ENCODE measurements around the gene SERGEF.

DNA sequence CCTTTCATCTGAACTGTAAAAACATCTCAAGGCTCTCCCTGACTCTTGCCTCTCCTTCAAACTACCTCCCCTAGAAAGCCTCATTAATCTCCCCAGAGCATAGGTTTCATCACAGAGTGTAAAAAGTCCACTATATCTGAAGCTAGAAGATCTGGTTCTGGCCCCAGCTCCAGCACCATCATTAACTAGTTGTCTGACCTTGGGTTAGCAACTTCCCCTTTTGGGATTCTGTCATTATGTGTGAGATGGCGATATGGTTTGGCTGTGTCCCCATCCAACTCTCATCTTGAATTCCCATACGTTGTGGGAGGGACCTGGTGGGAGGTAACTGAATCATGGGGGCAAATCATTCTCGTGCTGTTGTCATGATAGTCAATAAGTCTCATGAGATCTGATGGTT lies 181.0 kb downstream of the SERGEF start:
- TF ChIP-seq, protein P1, sequence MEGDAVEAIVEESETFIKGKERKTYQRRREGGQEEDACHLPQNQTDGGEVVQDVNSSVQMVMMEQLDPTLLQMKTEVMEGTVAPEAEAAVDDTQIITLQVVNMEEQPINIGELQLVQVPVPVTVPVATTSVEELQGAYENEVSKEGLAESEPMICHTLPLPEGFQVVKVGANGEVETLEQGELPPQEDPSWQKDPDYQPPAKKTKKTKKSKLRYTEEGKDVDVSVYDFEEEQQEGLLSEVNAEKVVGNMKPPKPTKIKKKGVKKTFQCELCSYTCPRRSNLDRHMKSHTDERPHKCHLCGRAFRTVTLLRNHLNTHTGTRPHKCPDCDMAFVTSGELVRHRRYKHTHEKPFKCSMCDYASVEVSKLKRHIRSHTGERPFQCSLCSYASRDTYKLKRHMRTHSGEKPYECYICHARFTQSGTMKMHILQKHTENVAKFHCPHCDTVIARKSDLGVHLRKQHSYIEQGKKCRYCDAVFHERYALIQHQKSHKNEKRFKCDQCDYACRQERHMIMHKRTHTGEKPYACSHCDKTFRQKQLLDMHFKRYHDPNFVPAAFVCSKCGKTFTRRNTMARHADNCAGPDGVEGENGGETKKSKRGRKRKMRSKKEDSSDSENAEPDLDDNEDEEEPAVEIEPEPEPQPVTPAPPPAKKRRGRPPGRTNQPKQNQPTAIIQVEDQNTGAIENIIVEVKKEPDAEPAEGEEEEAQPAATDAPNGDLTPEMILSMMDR (IDR thresholded peaks at IDR 0.05 in 8 of 11, conservative IDR thresholded peaks at IDR 0.05 in 3 of 11), result no peak
- TF ChIP-seq POLR2A (IDR thresholded peaks at IDR 0.05) (no peak), POLR2AphosphoS5 (IDR thresholded peaks at IDR 0.05) (no peak)

All from spleen (tissue), 7 donors.